Osteoblast (primary cell): Measurements from ENCODE around the gene IFITM5. TPM values are rescaled to one million over a fixed set of nuclear protein-coding genes. Genes with fewer than 3 reads are reported as not detected.
"Not testable (repeated sequence)": the region's sequence is repeated elsewhere in the genome, so short reads cannot be mapped to it uniquely, and the experiment has no call there.

Experiments used
- DNase-seq: peaks from one replicate; pipeline ENCODE4 v3.0.0; 2011; ENCODE audit warnings: low spot score, mixed read lengths; ENCODE audit not compliant: insufficient read length; ENCODE audit errors: missing footprints
- H2AFZ ChIP-seq: 2 replicates; pipeline ENCODE4 v1.6.0; 2011; ENCODE audit warnings: mild to moderate bottlenecking, low read length
- H3K27ac ChIP-seq: 2 replicates; pipeline ENCODE4 v1.5.1; 2011; ENCODE audit warnings: mild to moderate bottlenecking, low read depth, low read length, moderate library complexity
- H3K27me3 ChIP-seq: 2 replicates; pipeline ENCODE4 v1.6.0; 2012; ENCODE audit warnings: mild to moderate bottlenecking, control low read depth, inconsistent platforms, low read length, moderate library complexity; ENCODE audit not compliant: insufficient read depth
- H3K36me3 ChIP-seq: 2 replicates; pipeline ENCODE4 v1.5.1; 2011; ENCODE audit warnings: mild to moderate bottlenecking, low read length, control low read depth, moderate library complexity; ENCODE audit not compliant: insufficient read depth
- H3K4me1 ChIP-seq: 2 replicates; pipeline ENCODE4 v1.5.1; 2011; ENCODE audit warnings: mild to moderate bottlenecking, low read length, control low read depth, moderate library complexity; ENCODE audit not compliant: insufficient read depth
- H3K4me2 ChIP-seq: 2 replicates; pipeline ENCODE4 v1.6.0; 2011; ENCODE audit warnings: mild to moderate bottlenecking, low read length; ENCODE audit not compliant: insufficient read depth
- H3K4me3 ChIP-seq: fragments of 200-600 bp; sonication (generic); 3 replicates; pipeline ENCODE4 v1.5.1; 2012; ENCODE audit warnings: mild to moderate bottlenecking, low read length, inconsistent platforms; ENCODE audit not compliant: insufficient read depth
- H3K79me2 ChIP-seq: 2 replicates; pipeline ENCODE4 v1.6.0; 2012; ENCODE audit warnings: mild to moderate bottlenecking, low read length, control low read depth, inconsistent platforms; ENCODE audit not compliant: insufficient read depth
- H3K9me3 ChIP-seq: 2 replicates; pipeline ENCODE4 v1.5.1; 2011; ENCODE audit warnings: low read depth, low read length, control low read depth
- H4K20me1 ChIP-seq: 2 replicates; pipeline ENCODE4 v1.6.0; 2012; ENCODE audit warnings: mild to moderate bottlenecking, low read length, control low read depth; ENCODE audit not compliant: insufficient read depth
- CTCF ChIP-seq: IDR thresholded peaks from 2 replicates; pipeline ENCODE4 v1.5.1; 2011; ENCODE audit warnings: mild to moderate bottlenecking, low read depth, low read length, moderate library complexity; ENCODE audit errors: extremely low read depth
- total RNA-seq: library from RNA; depleted of rRNA; stranded (reverse); fragments of >200 nt; gene quantifications from 2 replicates; pipeline ENCODE4 v1.2.3, GENCODE V29; 2012

IFITM5 gene
- total RNA-seq, 1 donor: not detected

DNA sequence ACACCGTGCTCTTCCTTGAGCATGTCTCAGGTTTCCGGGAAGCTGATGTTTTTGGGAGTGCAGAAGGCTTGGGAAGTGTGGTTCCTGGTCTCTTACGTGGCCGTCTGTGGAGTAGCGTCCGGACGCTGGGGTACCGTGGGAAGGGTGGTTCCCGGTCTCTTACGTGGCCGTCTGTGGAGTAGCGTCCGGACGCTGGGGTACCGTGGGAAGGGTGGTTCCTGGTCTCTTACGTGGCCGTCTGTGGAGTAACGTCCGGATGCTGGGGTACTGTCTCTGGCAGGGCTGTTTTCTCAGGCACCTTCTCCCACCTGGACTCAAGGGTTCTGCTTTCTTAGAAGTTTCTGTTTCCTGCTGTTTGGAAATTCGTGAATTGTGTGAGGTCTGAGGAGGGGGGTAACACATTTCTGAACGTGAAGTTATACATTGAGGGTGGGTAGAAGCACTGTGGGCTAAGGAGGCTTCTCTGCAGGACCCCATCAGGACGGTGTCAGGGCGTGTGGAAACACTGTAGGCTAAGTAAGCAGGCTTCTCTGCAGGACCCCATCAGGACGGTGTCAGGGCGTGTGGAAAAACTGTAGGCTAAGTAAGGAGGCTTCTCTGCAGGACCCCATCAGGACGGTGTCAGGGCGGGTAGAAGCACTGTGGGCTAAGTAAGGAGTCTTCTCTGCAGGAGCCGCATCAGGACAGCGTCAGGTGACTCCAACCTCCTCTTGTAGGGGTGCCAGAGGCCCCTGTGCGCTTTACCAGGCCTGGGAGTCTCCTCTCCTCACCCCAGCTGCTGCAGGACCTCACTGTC lies 26.7 kb upstream of the IFITM5 start:
- Histone ChIP-seq H3K4me3 (no peak overlapping the region), H3K27ac (no peak overlapping the region), H2AFZ (no peak overlapping the region), H3K27me3 (no peaks in the 10 kb centered on the region), H3K4me2 (no peak overlapping the region), H4K20me1 (no peaks in the 10 kb centered on the region), H3K36me3 (no peaks in the 10 kb centered on the region), H3K9me3 (no peaks in the 10 kb centered on the region), H3K4me1 (peaks cover 14% of the 10 kb centered on the region), H3K79me2 (no peaks in the 10 kb centered on the region)
- peak; percentile 29 for DNase-seq
- no peak for TF ChIP-seq CTCF

DNA sequence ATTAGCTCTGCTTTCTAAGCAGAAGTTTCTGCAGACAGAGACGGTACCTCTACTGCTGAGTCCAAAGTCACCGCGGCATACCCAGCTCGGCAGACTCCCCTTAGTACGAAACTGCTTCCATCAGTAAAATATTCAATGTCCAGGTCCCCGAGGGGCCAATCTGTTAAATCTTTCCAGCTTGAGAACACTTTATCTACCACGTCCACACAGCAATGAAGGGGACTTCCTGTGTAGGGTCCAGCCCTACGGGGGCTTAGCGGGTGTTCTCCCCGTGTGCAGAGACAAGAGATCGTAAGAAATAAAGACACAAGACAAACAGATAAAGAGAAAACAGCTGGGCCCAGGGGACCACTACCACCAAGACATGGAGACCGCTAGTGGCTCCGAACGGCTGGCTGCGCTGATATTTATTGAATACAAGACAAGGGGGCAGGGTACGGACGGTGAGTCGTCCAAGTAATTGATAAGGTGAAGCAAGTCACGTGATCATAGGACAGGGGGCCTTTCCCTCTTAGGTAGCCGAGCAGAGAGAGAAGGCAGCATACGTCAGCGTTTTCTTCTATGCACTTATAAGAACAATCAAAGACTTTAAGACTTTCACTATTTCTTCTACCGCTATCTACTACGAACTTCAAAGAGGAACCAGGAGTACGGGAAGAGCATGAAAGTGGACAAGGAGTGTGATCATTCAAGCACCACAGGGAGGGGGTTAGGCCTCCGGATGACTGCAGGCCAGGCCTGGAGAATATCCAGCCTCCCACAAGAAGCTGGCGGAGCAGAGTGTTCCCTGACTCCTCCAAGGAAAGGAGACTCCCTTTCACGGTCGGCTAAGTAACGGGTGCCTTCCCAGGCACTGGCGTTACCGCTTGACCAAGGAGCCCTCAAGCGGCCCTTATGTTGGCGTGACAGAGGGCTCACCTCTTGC lies 25.5 kb upstream of the IFITM5 start:
- not testable (repeated sequence) for H3K27ac ChIP-seq, H3K36me3 ChIP-seq, H3K9me3 ChIP-seq, H3K4me2 ChIP-seq, H3K79me2 ChIP-seq, H3K27me3 ChIP-seq, DNase-seq, H3K4me3 ChIP-seq, H4K20me1 ChIP-seq
- Histone ChIP-seq H2AFZ (peak overlapping the region; percentile 42), H3K4me1 (peaks cover 14% of the 10 kb centered on the region)

- Histone ChIP-seq H3K4me2 (no peak overlapping the region), H4K20me1 (peaks cover 3% of the 10 kb centered on the region), H3K27me3 (no peaks in the 10 kb centered on the region), H2AFZ (no peak overlapping the region), H3K36me3 (no peaks in the 10 kb centered on the region), H3K9me3 (no peaks in the 10 kb centered on the region), H3K27ac (no peak overlapping the region), H3K4me1 (peaks cover 16% of the 10 kb centered on the region), H3K79me2 (peaks cover 14% of the 10 kb centered on the region), H3K4me3 (no peak overlapping the region)
- peak; percentile 35 for DNase-seq
- TF ChIP-seq CTCF: no peak
These were observed 24.8 kb upstream of the IFITM5 start for GRCh38 chr11:324156-324555.

GRCh38 chr11:319888-320273 lies 20.6 kb upstream of the IFITM5 start:
- H3K79me2 ChIP-seq: peaks cover 14% of the 10 kb centered on the region
- H2AFZ ChIP-seq, DNase-seq, H4K20me1 ChIP-seq, H3K9me3 ChIP-seq, H3K36me3 ChIP-seq, H3K4me1 ChIP-seq: not testable (repeated sequence)
- peak overlapping the region; percentile 86 for H3K27ac ChIP-seq
- H3K4me2 ChIP-seq: peak overlapping the region; percentile 94
- peak overlapping the region; percentile 88 for H3K4me3 ChIP-seq
- H3K27me3 ChIP-seq: peaks cover 27% of the 10 kb centered on the region

GRCh38 chr11:319121-319887 lies 20.0 kb upstream of the IFITM5 start:
- H3K27ac ChIP-seq: peak overlapping the region; percentile 69
- H3K9me3 ChIP-seq, H3K36me3 ChIP-seq, H4K20me1 ChIP-seq, H2AFZ ChIP-seq, H3K4me1 ChIP-seq: not testable (repeated sequence)
- H3K4me3 ChIP-seq: peak overlapping the region; percentile 88
- peaks cover 27% of the 10 kb centered on the region for H3K27me3 ChIP-seq
- peak; percentile 77 for DNase-seq
- peak overlapping the region; percentile 94 for H3K4me2 ChIP-seq
- H3K79me2 ChIP-seq: peaks cover 14% of the 10 kb centered on the region

DNA sequence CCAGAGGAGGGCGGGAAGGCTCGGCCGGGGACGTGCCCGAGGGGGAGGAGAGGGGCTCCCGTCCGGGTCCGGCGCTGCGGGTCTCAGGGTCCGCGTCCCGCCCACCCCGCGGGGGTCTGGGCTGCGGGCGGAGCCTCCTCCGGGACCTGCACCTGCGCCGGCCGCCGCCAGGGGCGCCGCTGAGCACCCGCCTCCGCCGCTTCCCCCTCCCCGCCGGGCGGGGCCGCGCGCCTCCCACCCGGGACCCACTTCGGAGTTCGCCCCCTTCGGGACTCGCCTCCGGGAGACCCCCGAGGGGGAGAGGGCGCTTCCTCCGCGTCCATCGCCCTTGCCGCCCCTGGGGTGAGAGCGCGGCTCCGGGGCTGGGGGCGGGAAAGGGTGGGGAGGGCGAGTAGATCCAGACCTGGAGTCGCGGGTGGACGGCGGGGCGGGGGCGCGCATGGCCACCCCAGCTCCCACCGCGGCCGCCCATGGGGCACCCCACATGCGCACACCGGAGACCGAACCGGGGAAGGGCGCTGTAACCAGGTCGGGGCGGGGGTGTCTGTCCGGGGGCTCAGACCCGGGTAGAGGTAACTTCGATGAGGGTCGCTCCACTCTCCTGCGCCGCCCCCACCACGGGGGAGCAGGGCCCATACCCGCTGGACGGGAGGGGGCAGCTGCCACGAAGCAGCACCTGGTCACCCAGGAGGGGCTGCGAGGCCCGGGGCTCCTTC lies 19.2 kb upstream of the IFITM5 start:
- H4K20me1 ChIP-seq, H3K36me3 ChIP-seq, DNase-seq, H3K4me1 ChIP-seq, H3K9me3 ChIP-seq, H2AFZ ChIP-seq, H3K27ac ChIP-seq: not testable (repeated sequence)
- Histone ChIP-seq H3K79me2 (peaks cover 14% of the 10 kb centered on the region), H3K4me2 (peak overlapping the region; percentile 94), H3K27me3 (peaks cover 27% of the 10 kb centered on the region), H3K4me3 (peak overlapping the region; percentile 88)
